Measurements from ENCODE around the gene GSTM2.

Gene GSTM2

GRCh38 chr1:109667452-109668122 lies at the start of gene GSTM2:
GSTM2 (plus strand) TSS chr1:109668057; CDS start chr1:109668116, 59 bp downstream.
- FAIRE-seq = peak; percentile 29
- no peak for DNase-seq (ENCODE audit: extremely low spot score, insufficient read length, low read depth)

- DNase-seq (ENCODE audit: extremely low spot score, insufficient read length, low read depth) (no peak), FAIRE-seq (peak; percentile 5)
Observed at GRCh38 chr1:109618661-109619575, 48.9 kb upstream of the GSTM2 start.

DNA sequence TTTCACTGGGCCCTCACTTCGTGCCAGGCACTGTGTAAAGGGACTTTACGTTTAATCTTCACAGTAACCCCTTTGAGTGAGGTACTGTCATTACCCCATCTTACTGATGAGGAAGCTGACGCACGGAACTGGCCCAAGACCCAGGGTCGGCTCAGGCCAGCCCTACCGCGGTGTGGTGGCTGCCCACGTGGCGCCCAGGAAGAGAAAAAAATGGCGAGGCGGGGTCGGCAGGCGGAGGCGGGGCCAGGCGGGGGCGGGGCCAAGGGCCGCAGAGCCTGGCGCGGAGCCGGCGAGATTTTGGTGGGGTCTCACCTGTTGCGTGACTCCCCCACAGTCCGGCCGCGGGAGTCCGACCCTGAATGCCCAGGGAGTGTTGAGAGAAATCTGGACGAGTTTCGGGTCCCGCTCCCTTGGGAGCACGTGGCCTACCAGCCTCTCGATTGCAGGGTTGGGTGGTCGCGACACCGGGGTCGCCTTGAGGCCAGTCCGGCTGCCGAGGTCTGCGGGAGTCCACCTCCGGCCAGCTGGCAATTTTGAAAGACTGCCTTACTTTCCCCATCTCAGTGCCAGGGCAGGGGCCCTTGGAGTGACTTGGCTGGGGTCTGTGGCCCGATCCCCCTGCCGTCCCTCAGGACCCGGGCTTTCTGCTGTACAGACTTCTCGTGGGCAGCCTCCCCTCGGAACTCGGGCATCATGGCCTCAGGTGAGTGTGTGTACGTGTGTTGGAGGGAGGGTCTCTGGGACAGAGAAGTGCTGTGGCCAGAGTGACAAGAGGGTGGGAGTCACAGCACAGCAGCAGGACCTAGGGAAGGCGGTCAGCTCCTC lies 48.1 kb upstream of the GSTM2 start, which contains the start of the genes AMPD2 and GNAT2:
TSS of gene AMPD2 (plus strand) at position 262 of the 825 bp plus-strand sequence. CDS start 1,339 bp downstream, outside the sequence.
TSS of gene GNAT2 (minus strand) at position 41 of the 825 bp plus-strand sequence. CDS start 6,746 bp downstream, outside the sequence.
- DNase-seq (ENCODE audit: extremely low spot score, insufficient read length, low read depth) = peak; percentile 81
- peak; percentile 68 for FAIRE-seq

GRCh38 chr1:109620401-109620791 lies 47.5 kb upstream of the GSTM2 start:
- DNase-seq (ENCODE audit: extremely low spot score, insufficient read length, low read depth) (no peak), FAIRE-seq (no peak)

DNA sequence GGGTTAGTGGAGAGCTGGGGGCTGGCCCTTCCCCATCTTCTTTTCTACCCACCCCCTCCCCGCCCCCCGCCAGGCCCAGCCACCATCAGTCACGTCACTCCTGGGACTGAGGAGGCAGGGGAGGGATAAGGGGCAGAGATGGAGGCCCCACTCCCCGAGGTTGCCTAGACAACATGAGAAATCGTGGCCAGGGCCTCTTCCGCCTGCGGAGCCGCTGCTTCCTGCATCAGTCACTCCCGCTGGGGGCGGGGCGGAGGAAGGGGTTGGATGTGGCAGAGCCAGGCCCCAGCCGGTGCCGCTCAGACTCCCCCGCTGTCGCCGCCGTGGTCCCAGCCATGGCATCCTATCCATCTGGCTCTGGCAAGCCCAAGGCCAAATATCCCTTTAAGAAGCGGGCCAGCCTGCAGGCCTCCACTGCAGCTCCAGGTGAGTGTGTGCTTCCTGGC lies 47.0 kb upstream of the GSTM2 start:
- DNase-seq (ENCODE audit: extremely low spot score, insufficient read length, low read depth) (peak; percentile 91), FAIRE-seq (peak; percentile 84)

DNA sequence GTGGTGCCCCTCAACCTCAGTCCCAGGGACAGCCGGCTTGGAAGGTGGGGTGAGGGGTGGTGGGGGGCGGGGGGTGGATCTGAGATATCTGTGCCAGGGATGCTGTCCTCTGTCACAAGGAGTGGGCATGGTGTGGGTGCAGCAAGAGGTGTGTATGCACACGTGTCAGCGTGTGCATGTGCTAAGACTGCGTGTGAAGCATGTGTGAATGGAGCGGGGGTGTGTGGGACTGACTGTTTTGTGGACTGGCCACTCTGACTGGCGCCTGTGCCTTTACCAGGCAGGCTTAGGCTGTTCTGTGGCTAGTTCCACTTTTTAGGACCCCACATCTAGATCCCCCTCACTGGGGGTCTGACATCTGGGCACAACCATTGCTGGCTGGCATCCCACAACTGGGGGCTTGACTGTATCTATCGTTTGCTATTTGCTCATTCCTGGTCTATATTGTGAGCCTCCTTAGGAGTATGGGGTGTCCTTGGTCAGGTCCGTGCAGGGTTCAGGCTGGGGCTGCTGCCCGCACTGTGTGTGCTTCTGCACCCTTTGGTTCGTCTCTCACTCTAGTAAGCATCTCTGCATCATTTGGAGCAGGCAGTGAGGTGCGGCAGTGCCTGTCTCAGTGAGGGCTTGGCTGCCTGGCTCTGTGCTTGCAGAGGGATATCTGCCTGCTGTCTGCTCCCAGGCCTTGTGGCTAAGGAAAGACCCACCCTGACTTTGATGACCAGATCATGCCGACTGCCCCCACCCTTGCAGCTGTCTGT lies 46.3 kb upstream of the GSTM2 start:
- DNase-seq (ENCODE audit: extremely low spot score, insufficient read length, low read depth) = no peak
- no peak for FAIRE-seq

GRCh38 chr1:109622137-109622892 lies 45.5 kb upstream of the GSTM2 start:
- FAIRE-seq = no peak

GRCh38 chr1:109622895-109623294 lies 45.0 kb upstream of the GSTM2 start:
- FAIRE-seq = no peak
- no peak for DNase-seq (ENCODE audit: extremely low spot score, insufficient read length, low read depth)

More at GRCh38 chr1:109622137-109622892, 45.5 kb upstream of the GSTM2 start:
- DNase-seq (ENCODE audit: extremely low spot score, insufficient read length, low read depth) = no peak

GRCh38 chr1:109623601-109624161 lies 44.2 kb upstream of the GSTM2 start:
- no peak for DNase-seq (ENCODE audit: extremely low spot score, insufficient read length, low read depth)
- no peak for FAIRE-seq

GRCh38 chr1:109624201-109625010 lies 43.5 kb upstream of the GSTM2 start:
- DNase-seq (ENCODE audit: extremely low spot score, insufficient read length, low read depth) (no peak), FAIRE-seq (peak; percentile 60)

- FAIRE-seq (no peak), DNase-seq (ENCODE audit: extremely low spot score, insufficient read length, low read depth) (no peak)
Observed at GRCh38 chr1:109625176-109625575, 42.7 kb upstream of the GSTM2 start.

GRCh38 chr1:109625601-109626560 lies 42.0 kb upstream of the GSTM2 start:
- no peak for DNase-seq (ENCODE audit: extremely low spot score, insufficient read length, low read depth)
- FAIRE-seq = no peak

GRCh38 chr1:109626682-109627408 lies 41.0 kb upstream of the GSTM2 start:
- no peak for FAIRE-seq
- no peak for DNase-seq (ENCODE audit: extremely low spot score, insufficient read length, low read depth)

GRCh38 chr1:109627692-109628399 lies 40.0 kb upstream of the GSTM2 start:
- FAIRE-seq = no peak

More at GRCh38 chr1:109627692-109628399, 40.0 kb upstream of the GSTM2 start:
- no peak for DNase-seq (ENCODE audit: extremely low spot score, insufficient read length, low read depth)

All from GM18507 (cell line).